Endothelial cell of umbilical vein (primary cell): Measurements from ENCODE around the gene MARVELD2. TPM values are rescaled to one million over a fixed set of nuclear protein-coding genes. Genes with fewer than 3 reads are reported as not detected.

Source experiments
- Bru-seq: library from RNA; stranded (reverse); fragments of 400-500 nt; gene quantifications from one replicate; lab custom pipeline; 2021; lab: Mats Ljungman, UMichigan
- BruChase-seq, 2 experiments: library from RNA; stranded (reverse); fragments of 400-500 nt; gene quantifications; one replicate each; lab custom pipeline; 2021; lab: Mats Ljungman, UMichigan
- BruUV-seq: library from RNA; stranded (reverse); fragments of 400-500 nt; replicated peaks from 2 replicates; lab custom pipeline; 2021; lab: Mats Ljungman, UMichigan
- CTCF ChIA-PET: fragments of 300-600, 350-600 bp; sonication (Branson Sonifier 250); formaldehyde crosslinking; loops from one replicate; lab custom pipeline; 2021; ENCODE audit warnings: antibody characterized with exemption, inconsistent platforms; lab: Charles Lee
- POLR2A ChIA-PET: fragments of 300-600, 350-600 bp; sonication (Branson Sonifier 250); formaldehyde crosslinking; loops from one replicate; lab custom pipeline; 2021; ENCODE audit warnings: antibody characterized with exemption, inconsistent platforms; lab: Charles Lee
- DNase-seq: peaks from one replicate; pipeline ENCODE4 v3.0.0-alpha.2; 2011; ENCODE audit warnings: low read depth, low spot score
- FAIRE-seq: peaks from 2 replicates; lab custom pipeline; 2011; peaks lifted over from hg19 to GRCh38; lab: Jason Lieb, UNC
- H2AFZ ChIP-seq: 2 replicates; pipeline ENCODE4 v1.6.0; 2012; ENCODE audit warnings: low read depth, low read length, control low read depth, inconsistent platforms
- H3K27ac ChIP-seq: 2 replicates; pipeline ENCODE4 v1.5.1; 2011; ENCODE audit warnings: low read depth, mild to moderate bottlenecking, control low read depth, low read length, moderate library complexity; ENCODE audit not compliant: insufficient read depth
- H3K27me3 ChIP-seq, 2 experiments: 2 replicates each; pipeline versions ENCODE4 v1.6.0 to v1.6.1; 2011; ENCODE audit warnings: low read length in 2 of 2, mixed read lengths in 1 of 2; ENCODE audit not compliant: control insufficient read depth in 2 of 2, insufficient read depth in 2 of 2
- H3K36me3 ChIP-seq, 2 experiments: 2 replicates in 1 of 2; 3 replicates in 1 of 2; pipeline ENCODE4 v1.5.1; 2011; ENCODE audit warnings: low read length in 2 of 2, mild to moderate bottlenecking in 1 of 2, moderate library complexity in 1 of 2; ENCODE audit not compliant: control insufficient read depth in 2 of 2, insufficient read depth in 2 of 2; ENCODE audit errors: extremely low read depth in 1 of 2
- H3K4me1 ChIP-seq: 3 replicates; pipeline ENCODE4 v1.5.1; 2011; ENCODE audit warnings: mild to moderate bottlenecking, low read length; ENCODE audit not compliant: control insufficient read depth, insufficient read depth; ENCODE audit errors: extremely low read depth
- H3K4me2 ChIP-seq: 2 replicates; pipeline ENCODE4 v1.6.1; 2011; ENCODE audit warnings: low read length, control low read depth, mixed read lengths; ENCODE audit not compliant: insufficient read depth
- H3K4me3 ChIP-seq, 3 experiments: fragments of 200-600 bp in 1 of 3; sonication (generic), shearing (Covaris generic) in 1 of 3; replicated peaks in 1 of 3; 2 replicates each; pipeline ENCODE4 v1.5.1; 2011 to 2016; ENCODE audit warnings: control low read depth in 3 of 3, low read length in 3 of 3, mild to moderate bottlenecking in 2 of 3, inconsistent platforms in 1 of 3, low read depth in 1 of 3, moderate library complexity in 1 of 3; ENCODE audit not compliant: insufficient read depth in 1 of 3
- H3K79me2 ChIP-seq: 2 replicates; pipeline ENCODE4 v1.6.0; 2012; ENCODE audit warnings: low read length, inconsistent platforms; ENCODE audit not compliant: control insufficient read depth, insufficient read depth
- H3K9ac ChIP-seq: replicated peaks from 2 replicates; pipeline ENCODE3; 2011; ENCODE audit warnings: low read length, control low read depth; ENCODE audit not compliant: insufficient read depth; ENCODE audit errors: extremely low read depth
- H3K9me1 ChIP-seq: replicated peaks from 3 replicates; pipeline ENCODE4 v1.6.0; 2011; ENCODE audit warnings: mild to moderate bottlenecking, low read length; ENCODE audit not compliant: control insufficient read depth, insufficient read depth; ENCODE audit errors: extremely low read depth
- H3K9me3 ChIP-seq: replicated peaks from 2 replicates; pipeline ENCODE4 v1.5.1; 2012; ENCODE audit warnings: low read length, inconsistent platforms; ENCODE audit not compliant: control insufficient read depth, insufficient read depth
- H4K20me1 ChIP-seq: replicated peaks from 2 replicates; pipeline ENCODE3; 2011; ENCODE audit warnings: mild to moderate bottlenecking, low read length; ENCODE audit not compliant: control insufficient read depth, insufficient read depth; ENCODE audit errors: extremely low read depth
- CTCF ChIP-seq, 2 donors: IDR thresholded peaks; 1 replicate in 1 of 2; 2 replicates in 1 of 2; pipeline ENCODE4 v1.5.1; 2011; ENCODE audit warnings: low read length in 2 of 2, mild to moderate bottlenecking in 2 of 2, moderate library complexity in 2 of 2, control low read depth in 1 of 2, inconsistent platforms in 1 of 2, low read depth in 1 of 2; ENCODE audit not compliant: insufficient read depth in 1 of 2; ENCODE audit errors: extremely low read depth in 1 of 2
- MAX ChIP-seq: IDR thresholded peaks from 2 replicates; pipeline ENCODE4 v1.6.1; 2011; ENCODE audit not compliant: insufficient read depth, insufficient read length
- MYC ChIP-seq: IDR thresholded peaks from one replicate; pipeline ENCODE4 v1.6.1; 2011; ENCODE audit warnings: mild to moderate bottlenecking, low read depth, low read length
- POLR2AphosphoS5 ChIP-seq: IDR thresholded peaks from 2 replicates; pipeline ENCODE4 v1.6.1; 2012; ENCODE audit warnings: low read depth, mild to moderate bottlenecking, control low read depth, low read length, moderate library complexity; ENCODE audit not compliant: insufficient read depth
- dilution Hi-C: fragments of 300-500 bp; cut with MboI; formaldehyde crosslinking; loops from one replicate; pipeline ENCODE4 v1.15.0; 2019; ENCODE audit warnings: low sequenced_read_pairs; ENCODE audit not compliant: extremely low pct_ligation_motif_present
- intact Hi-C: fragments of 100-400 bp; cut with micrococcal nuclease; formaldehyde crosslinking; loops from one replicate; pipeline ENCODE4 v1.10.0; 2022
- long read RNA-seq: library from polyadenylated mRNA; stranded (forward); transcript quantifications from one replicate; pipeline ENCODE4 v2.0.0, GENCODE V29; 2021
- polyA minus RNA-seq, 3 experiments: library from RNA; depleted of rRNA, polyadenylated mRNA; stranded (reverse); fragments of >200 nt; gene quantifications; 1 replicate in 1 of 3; 2 replicates in 2 of 3; pipeline ENCODE4 v1.2.3, GENCODE V29; 2011
- polyA plus RNA-seq, 4 experiments: library from polyadenylated mRNA; depleted of rRNA in 3 of 4; stranded (reverse) in 3 of 4; unstranded in 1 of 4; fragments of >200 nt; gene quantifications; 2 replicates each; pipeline versions ENCODE4 v1.2.1 to v1.2.3, GENCODE V29; 2011 to 2012; ENCODE audit warnings: missing spikeins in 1 of 4
- total RNA-seq: library from RNA; stranded (reverse); gene quantifications from 2 replicates; pipeline ENCODE4 v1.2.3, GENCODE V29; 2021

Gene MARVELD2
- total RNA-seq (6.7 and 7.1 TPM in 2 replicates), polyA plus RNA-seq (5.3 and 5.7 TPM in 2 replicates), polyA minus RNA-seq (16.1 and 20.0 TPM in 2 replicates), Bru-seq, nascent RNA (percentile 47 among the genes with signal in this experiment), BruChase-seq, experiment 1, labeled RNA remaining after a 6-hour chase (percentile 46 among the genes with signal in this experiment), BruChase-seq, experiment 2, labeled RNA remaining after a 2-hour chase (percentile 45 among the genes with signal in this experiment)
- polyA plus RNA-seq (2011; cell fraction: cytosol; rRNA removed), result 3.2 and 3.6 TPM in 2 replicates
- 1.8 and 2.2 TPM in 2 replicates for polyA plus RNA-seq (2011; cell fraction: nucleus; rRNA removed)
- polyA plus RNA-seq (2012), result 1.4 and 2.1 TPM in 2 replicates
- polyA minus RNA-seq (2011; cell fraction: cytosol; rRNA and poly(A)+ RNA removed), result 13.5 TPM
- 3.7 and 3.8 TPM in 2 replicates for polyA minus RNA-seq (2011; cell fraction: nucleus; rRNA and poly(A)+ RNA removed)
- long read RNA-seq, transcript MARVELD2-201 (7 exons, 2,153 nt), result major isoform, 9 of 10 reads
- long read RNA-seq, partial matches to known transcripts, result 1 of 10 reads
- long read RNA-seq, other reads (novel, unspliced or antisense), result 0 of 10 reads

GRCh38 chr5:69414885-69415583 is at the start of gene MARVELD2:
MARVELD2 (plus strand) TSS chr5:69415116; CDS start chr5:69419386, 4,270 bp downstream.
- no peaks in the 10 kb centered on the region for H3K79me2 ChIP-seq
- no peaks in the 10 kb centered on the region for H3K27me3 ChIP-seq
- FAIRE-seq, result peak; percentile 70
- ChIA-PET POLR2A (no interaction called here), CTCF (interaction anchor here (0.7 to 1.2 kb wide), 4 partner anchors 12 to 106 kb away, joined by 3 to 7 read pairs (median 4); no protein-coding TSS in a partner anchor)
- dilution Hi-C loops, result no loop called here
- H3K9ac ChIP-seq, result peak within 1 kb of the TSS; percentile 63
- DNase-seq, result peak; percentile 63
- BruUV-seq, result no TSS peak
- no peaks in the 10 kb centered on the region for H3K9me3 ChIP-seq
- TF ChIP-seq MAX (peak; percentile 2), CTCF (IDR thresholded peaks at IDR 0.05; ENCODE audit: extremely low read depth in 1 of 2, insufficient read depth in 1 of 2, low read depth in 1 of 2, low read length in 2 of 2) (peak; percentile 26 to 67), MYC (no peak), POLR2AphosphoS5 (peak; percentile 16)
- peak within 1 kb of the TSS; percentile 43 to 74 (median 64) for H3K4me3 ChIP-seq
- peaks cover 5% of the 10 kb centered on the region for H3K4me1 ChIP-seq
- intact Hi-C loops, result loop anchor here (2.0 to 10.0 kb wide), 2 partner anchors 78 to 250 kb away; partner anchors contain the start of genes CCNB1 and OCLN
- H2AFZ ChIP-seq, result peak within 1 kb of the TSS; percentile 82
- no peak within 1 kb of the TSS for H3K27ac ChIP-seq
- H3K4me2 ChIP-seq, result peak within 1 kb of the TSS; percentile 77
- peaks cover 5% of the 10 kb centered on the region in 2 experiments for H3K36me3 ChIP-seq
- no peaks in the 10 kb centered on the region for H3K9me1 ChIP-seq
- no peaks in the 10 kb centered on the region for H4K20me1 ChIP-seq
